Panc1 (cell line): ENCODE data around the gene MYADML2. TPM values are rescaled to one million over a fixed set of nuclear protein-coding genes. Genes with fewer than 3 reads are reported as not detected.

ENCODE experiments used
- ATAC-seq: fragments of 200-7000 bp; cut with Tn5 transposase; 2 replicates; pipeline ENCODE4 v1.9.1; 2020; ENCODE audit warnings: mild to moderate bottlenecking, moderate library complexity
- BruUV-seq: library from RNA; stranded (reverse); fragments of 400-500 nt; replicated peaks from 2 replicates; lab custom pipeline; 2021; lab: Mats Ljungman, UMichigan
- CTCF ChIA-PET: fragments of 300-600 bp; sonication (Branson Sonifier 250); formaldehyde crosslinking; loops from one replicate; lab custom pipeline; 2022; ENCODE audit warnings: antibody characterized with exemption; lab: Charles Lee
- POLR2A ChIA-PET: fragments of 300-600 bp; sonication (Branson Sonifier 250); formaldehyde crosslinking; loops from one replicate; lab custom pipeline; 2022; ENCODE audit warnings: antibody characterized with exemption; lab: Charles Lee
- DNase-seq: peaks from one replicate; pipeline ENCODE4 v3.0.0-alpha.2; 2010; ENCODE audit warnings: low read depth, low spot score
- H3K27ac ChIP-seq: 2 replicates; pipeline ENCODE4 v1.5.1; 2011; ENCODE audit warnings: mild to moderate bottlenecking, low read length, inconsistent platforms
- H3K27me3 ChIP-seq: fragments of 200-500 bp; sonication (Bioruptor generic); 2 replicates; pipeline ENCODE4 v1.6.0; 2014; ENCODE audit warnings: low read length, inconsistent platforms; ENCODE audit not compliant: control insufficient read depth, insufficient read depth
- H3K36me3 ChIP-seq: fragments of 200-500 bp; sonication (Bioruptor generic); 2 replicates; pipeline ENCODE4 v1.5.1; 2014; ENCODE audit warnings: inconsistent platforms, mild to moderate bottlenecking, low read length, moderate library complexity; ENCODE audit not compliant: control insufficient read depth, insufficient read depth
- H3K4me1 ChIP-seq: 2 replicates; pipeline ENCODE4 v1.5.1; 2011; ENCODE audit warnings: inconsistent platforms, mild to moderate bottlenecking, low read length, moderate library complexity; ENCODE audit not compliant: control insufficient read depth, insufficient read depth
- H3K4me3 ChIP-seq, 2 experiments: 2 replicates each; pipeline ENCODE4 v1.5.1; 2011 to 2012; ENCODE audit warnings: low read depth in 2 of 2, low read length in 2 of 2, mild to moderate bottlenecking in 2 of 2, inconsistent platforms in 1 of 2, moderate library complexity in 1 of 2
- H3K9me3 ChIP-seq: fragments of 200-500 bp; sonication (Bioruptor generic); 2 replicates; pipeline ENCODE4 v1.5.1; 2014; ENCODE audit warnings: low read depth, mild to moderate bottlenecking, inconsistent platforms, low read length, moderate library complexity; ENCODE audit not compliant: control insufficient read depth, insufficient read depth
- CTCF ChIP-seq: fragments of 450-650 bp; IDR thresholded peaks from 2 replicates; pipeline ENCODE4 v1.5.1; 2017; ENCODE audit warnings: mild to moderate bottlenecking
- POLR2AphosphoS5 ChIP-seq: IDR thresholded peaks from 2 replicates; pipeline ENCODE4 v1.6.1; 2012; ENCODE audit warnings: mild to moderate bottlenecking, low read depth, low read length, moderate library complexity
- SIN3A ChIP-seq: IDR thresholded peaks from 2 replicates; pipeline ENCODE4 v1.6.1; 2012; ENCODE audit warnings: low read depth, mild to moderate bottlenecking, low read length, moderate library complexity, borderline replicate concordance; ENCODE audit not compliant: insufficient read depth
- TCF7L2 ChIP-seq: IDR thresholded peaks from 2 replicates; pipeline ENCODE4 v1.6.1; 2011; ENCODE audit warnings: mild to moderate bottlenecking, low read depth, low read length, inconsistent platforms
- in situ Hi-C: cut with HindIII; loops from 2 replicates; pipeline ENCODE4 v1.10.0; 2016; ENCODE audit warnings: low sequenced_read_pairs, low pct_unique_long_range_greater_than_20kb
- intact Hi-C: fragments of 100-400 bp; cut with micrococcal nuclease; formaldehyde crosslinking; loops from one replicate; pipeline ENCODE4 v1.10.0; 2022; ENCODE audit not compliant: unreplicated experiment
- total RNA-seq: library from RNA; stranded (reverse); gene quantifications from one replicate; pipeline ENCODE4 v1.2.1, GENCODE V29; 2021; ENCODE audit not compliant: unreplicated experiment
- TF ChIP-seq, protein P1 (sequence below), 2 experiments: IDR thresholded peaks; 2 replicates each; pipeline ENCODE4 v1.6.1; 2011 to 2012; ENCODE audit warnings: low read depth in 2 of 2, control low read depth in 1 of 2, low read length in 1 of 2, mild to moderate bottlenecking in 1 of 2, moderate library complexity in 1 of 2; ENCODE audit not compliant: insufficient read depth in 1 of 2

The MYADML2 gene
- total RNA-seq, 1 experiment from 2014 or later, result not detected

DNA sequence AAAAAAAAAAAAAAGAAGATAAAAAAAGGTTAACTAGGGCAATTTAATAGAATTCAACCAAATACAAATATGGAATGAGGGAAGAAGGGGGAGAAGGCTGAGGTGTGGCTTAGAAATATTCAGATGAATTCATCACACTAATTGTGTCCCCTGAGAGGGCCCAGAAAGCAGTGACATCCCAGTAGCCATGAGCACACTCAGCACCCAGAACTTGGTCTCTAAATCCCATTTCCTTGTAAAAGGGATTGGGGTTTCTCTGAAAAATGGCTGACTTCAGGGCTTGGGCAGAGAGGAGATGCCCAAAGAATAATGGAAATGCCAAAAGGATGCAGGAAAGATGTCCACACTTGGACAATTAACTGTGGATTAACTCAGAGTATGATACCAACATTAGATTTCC lies 26.4 kb upstream of the MYADML2 start:
- POLR2A ChIA-PET, result no interaction called here
- H3K9me3 ChIP-seq, result peaks cover 5% of the 10 kb centered on the region; the same call in 1 of the 2 replicates
- no peaks in the 10 kb centered on the region for H3K27me3 ChIP-seq
- H3K4me1 ChIP-seq, result peaks cover 5% of the 10 kb centered on the region
- H3K36me3 ChIP-seq, result no peaks in the 10 kb centered on the region
- in situ Hi-C loops, result no loop called here
- H3K4me3 ChIP-seq, result no peak overlapping the region
- CTCF ChIA-PET, result no interaction called here
- ATAC-seq, result no peak
- intact Hi-C loops, result no loop called here
- no peak for DNase-seq
- no peak overlapping the region for H3K27ac ChIP-seq
- TF ChIP-seq SIN3A, result no peak
- TF ChIP-seq POLR2AphosphoS5, result no peak
- no TSS peak for BruUV-seq

DNA sequence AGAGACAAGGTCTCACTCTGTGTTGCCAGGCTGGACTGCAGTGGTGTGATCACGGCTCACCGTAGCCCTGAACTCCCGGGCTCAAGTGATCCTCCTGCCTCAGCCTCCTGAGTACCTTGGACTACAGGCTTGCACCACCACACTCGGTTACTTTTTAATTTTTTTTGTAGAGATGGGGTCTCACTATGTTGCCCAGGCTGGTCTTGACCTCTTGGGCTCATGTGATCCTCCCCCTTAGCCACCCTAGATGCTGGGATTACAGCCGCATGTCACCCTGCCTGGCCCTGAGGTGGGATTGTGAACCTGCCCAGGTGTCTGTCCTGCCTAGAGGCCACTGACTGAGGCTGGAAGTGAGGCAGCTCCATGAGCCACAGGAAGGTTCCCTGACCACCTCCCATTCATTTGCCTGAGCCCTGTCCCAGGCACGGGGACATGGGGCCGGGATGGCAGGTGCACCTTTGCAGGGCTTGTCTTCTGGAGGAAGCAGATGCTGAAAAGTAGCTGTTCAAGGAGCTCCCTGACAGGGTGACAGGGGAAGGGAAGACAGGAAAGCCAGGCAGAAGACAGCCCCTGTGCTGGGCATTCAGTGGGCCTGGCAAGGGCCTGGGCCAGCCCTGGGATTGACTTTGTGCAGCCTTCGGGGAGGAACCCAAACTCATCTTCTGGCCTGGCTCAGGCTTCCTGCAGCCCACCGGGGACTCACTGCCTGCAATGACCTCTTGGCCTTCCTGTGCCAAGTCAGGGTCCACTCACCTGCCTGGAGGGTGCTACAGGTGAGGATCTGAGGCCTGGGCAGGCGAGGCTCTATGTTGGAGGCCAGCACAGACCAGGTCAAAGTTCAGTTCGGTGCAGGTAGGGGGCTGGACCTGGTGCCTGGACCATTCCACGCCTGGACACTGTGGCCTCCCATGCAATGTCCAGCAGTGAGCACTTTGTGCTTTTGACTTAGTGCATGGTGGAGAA lies 22.1 kb upstream of the MYADML2 start:
- no TSS peak for BruUV-seq
- intact Hi-C loops (no loop called here), in situ Hi-C loops (no loop called here)

More for the DNA sequence above, 22.1 kb upstream of the MYADML2 start:
- DNase-seq, result no peak
- Histone ChIP-seq H3K9me3 (peaks cover 5% of the 10 kb centered on the region; the same call in 1 of the 2 replicates), H3K36me3 (no peaks in the 10 kb centered on the region), H3K4me3 (no peak overlapping the region), H3K4me1 (peaks cover 5% of the 10 kb centered on the region; the same call in 1 of the 2 replicates), H3K27ac (no peak overlapping the region), H3K27me3 (no peaks in the 10 kb centered on the region)
- POLR2A ChIA-PET, result no interaction called here
- TF ChIP-seq TCF7L2 (no peak), SIN3A (no peak), POLR2AphosphoS5 (no peak), CTCF (no peak)
- TF ChIP-seq, protein P1, sequence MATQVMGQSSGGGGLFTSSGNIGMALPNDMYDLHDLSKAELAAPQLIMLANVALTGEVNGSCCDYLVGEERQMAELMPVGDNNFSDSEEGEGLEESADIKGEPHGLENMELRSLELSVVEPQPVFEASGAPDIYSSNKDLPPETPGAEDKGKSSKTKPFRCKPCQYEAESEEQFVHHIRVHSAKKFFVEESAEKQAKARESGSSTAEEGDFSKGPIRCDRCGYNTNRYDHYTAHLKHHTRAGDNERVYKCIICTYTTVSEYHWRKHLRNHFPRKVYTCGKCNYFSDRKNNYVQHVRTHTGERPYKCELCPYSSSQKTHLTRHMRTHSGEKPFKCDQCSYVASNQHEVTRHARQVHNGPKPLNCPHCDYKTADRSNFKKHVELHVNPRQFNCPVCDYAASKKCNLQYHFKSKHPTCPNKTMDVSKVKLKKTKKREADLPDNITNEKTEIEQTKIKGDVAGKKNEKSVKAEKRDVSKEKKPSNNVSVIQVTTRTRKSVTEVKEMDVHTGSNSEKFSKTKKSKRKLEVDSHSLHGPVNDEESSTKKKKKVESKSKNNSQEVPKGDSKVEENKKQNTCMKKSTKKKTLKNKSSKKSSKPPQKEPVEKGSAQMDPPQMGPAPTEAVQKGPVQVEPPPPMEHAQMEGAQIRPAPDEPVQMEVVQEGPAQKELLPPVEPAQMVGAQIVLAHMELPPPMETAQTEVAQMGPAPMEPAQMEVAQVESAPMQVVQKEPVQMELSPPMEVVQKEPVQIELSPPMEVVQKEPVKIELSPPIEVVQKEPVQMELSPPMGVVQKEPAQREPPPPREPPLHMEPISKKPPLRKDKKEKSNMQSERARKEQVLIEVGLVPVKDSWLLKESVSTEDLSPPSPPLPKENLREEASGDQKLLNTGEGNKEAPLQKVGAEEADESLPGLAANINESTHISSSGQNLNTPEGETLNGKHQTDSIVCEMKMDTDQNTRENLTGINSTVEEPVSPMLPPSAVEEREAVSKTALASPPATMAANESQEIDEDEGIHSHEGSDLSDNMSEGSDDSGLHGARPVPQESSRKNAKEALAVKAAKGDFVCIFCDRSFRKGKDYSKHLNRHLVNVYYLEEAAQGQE (IDR thresholded peaks at IDR 0.05; ENCODE audit: insufficient read depth in 1 of 2, low read depth in 2 of 2, low read length in 1 of 2), result no peak
- no peak for ATAC-seq
- CTCF ChIA-PET, result interaction anchor here (0.6 kb wide), 1 partner anchor 33 kb away, joined by 3 read pairs; no protein-coding TSS in a partner anchor
